Measurements from ENCODE around the gene FAAH.
"Not testable (repeated sequence)": the region's sequence is repeated elsewhere in the genome, so short reads cannot be mapped to it uniquely, and the experiment has no call there.

FAAH gene

GRCh38 chr1:46394108-46394871 lies at the start of gene FAAH:
Gene FAAH, plus strand, starts transcription at chr1:46394317. Its CDS starts 32 bp downstream, at chr1:46394349.
- DNase-seq: peak; percentile 34 to 75 (median 66)

GRCh38 chr1:46344481-46344880 lies 49.6 kb upstream of the FAAH start:
- no peak for DNase-seq

GRCh38 chr1:46345281-46345680 lies 48.8 kb upstream of the FAAH start:
- DNase-seq: peak in 2 of 3 donors; percentile 16 to 32

- no peak for DNase-seq
Observed at GRCh38 chr1:46352363-46352762, 41.8 kb upstream of the FAAH start.

GRCh38 chr1:46355920-46356319 lies 38.2 kb upstream of the FAAH start:
- not testable (repeated sequence) for DNase-seq

GRCh38 chr1:46362158-46362557 lies 32.0 kb upstream of the FAAH start:
- DNase-seq: peak in 2 of 3 donors; percentile 35 to 44

GRCh38 chr1:46363121-46363520 lies 31.0 kb upstream of the FAAH start:
- DNase-seq: no peak

- no peak for DNase-seq
Observed at GRCh38 chr1:46364612-46365011, 29.5 kb upstream of the FAAH start.

GRCh38 chr1:46365796-46366195 lies 28.3 kb upstream of the FAAH start:
- not testable (repeated sequence) for DNase-seq

GRCh38 chr1:46367072-46367471 lies 27.0 kb upstream of the FAAH start:
- DNase-seq: no peak

GRCh38 chr1:46367701-46368100 lies 26.4 kb upstream of the FAAH start:
- DNase-seq: not testable (repeated sequence)

GRCh38 chr1:46368791-46369190 lies 25.3 kb upstream of the FAAH start:
- no peak for DNase-seq

- peak in 2 of 3 donors; percentile 31 to 37 for DNase-seq
Observed at GRCh38 chr1:46369542-46370213, 24.4 kb upstream of the FAAH start.

GRCh38 chr1:46370214-46370633 lies 23.9 kb upstream of the FAAH start:
- peak; percentile 27 to 68 (median 68) for DNase-seq

GRCh38 chr1:46372431-46372830 lies 21.7 kb upstream of the FAAH start:
- DNase-seq: no peak

- no peak for DNase-seq
Observed at GRCh38 chr1:46379996-46380395, 14.1 kb upstream of the FAAH start.

- DNase-seq: no peak
Observed at GRCh38 chr1:46380508-46380907, 13.6 kb upstream of the FAAH start.

- no peak for DNase-seq
Observed at GRCh38 chr1:46393510-46393909, 607 bp upstream of the FAAH start.

GRCh38 chr1:46394872-46395465 lies 852 bp downstream of the FAAH start:
- no peak for DNase-seq

- no peak for DNase-seq
Observed at GRCh38 chr1:46396441-46397398, 2.6 kb downstream of the FAAH start.

- no peak for DNase-seq
Observed at GRCh38 chr1:46399307-46399706, 5.2 kb downstream of the FAAH start.

- DNase-seq: no peak
Observed at GRCh38 chr1:46400421-46400820, 6.3 kb downstream of the FAAH start.
